Stimulated activated CD4-positive, alpha-beta T cell treated with anti-CD3 and anti-CD28 coated beads, Interleukin-1b, Interleukin-23, amount 100 ng/mL, for 48 hours (primary cell): ENCODE results near the gene COL6A1.
"Not testable (repeated sequence)": the region's sequence is repeated elsewhere in the genome, so short reads cannot be mapped to it uniquely, and the experiment has no call there.

Experiments
- DNase-seq: peaks from one replicate; pipeline ENCODE4 v3.0.0-alpha.2; 2020

The COL6A1 gene

GRCh38 chr21:45994759-45995685 is 13.5 kb downstream of the COL6A1 start:
- no peak for DNase-seq

- DNase-seq: no peak
These were observed 14.2 kb downstream of the COL6A1 start for GRCh38 chr21:45995686-45996179.

DNA sequence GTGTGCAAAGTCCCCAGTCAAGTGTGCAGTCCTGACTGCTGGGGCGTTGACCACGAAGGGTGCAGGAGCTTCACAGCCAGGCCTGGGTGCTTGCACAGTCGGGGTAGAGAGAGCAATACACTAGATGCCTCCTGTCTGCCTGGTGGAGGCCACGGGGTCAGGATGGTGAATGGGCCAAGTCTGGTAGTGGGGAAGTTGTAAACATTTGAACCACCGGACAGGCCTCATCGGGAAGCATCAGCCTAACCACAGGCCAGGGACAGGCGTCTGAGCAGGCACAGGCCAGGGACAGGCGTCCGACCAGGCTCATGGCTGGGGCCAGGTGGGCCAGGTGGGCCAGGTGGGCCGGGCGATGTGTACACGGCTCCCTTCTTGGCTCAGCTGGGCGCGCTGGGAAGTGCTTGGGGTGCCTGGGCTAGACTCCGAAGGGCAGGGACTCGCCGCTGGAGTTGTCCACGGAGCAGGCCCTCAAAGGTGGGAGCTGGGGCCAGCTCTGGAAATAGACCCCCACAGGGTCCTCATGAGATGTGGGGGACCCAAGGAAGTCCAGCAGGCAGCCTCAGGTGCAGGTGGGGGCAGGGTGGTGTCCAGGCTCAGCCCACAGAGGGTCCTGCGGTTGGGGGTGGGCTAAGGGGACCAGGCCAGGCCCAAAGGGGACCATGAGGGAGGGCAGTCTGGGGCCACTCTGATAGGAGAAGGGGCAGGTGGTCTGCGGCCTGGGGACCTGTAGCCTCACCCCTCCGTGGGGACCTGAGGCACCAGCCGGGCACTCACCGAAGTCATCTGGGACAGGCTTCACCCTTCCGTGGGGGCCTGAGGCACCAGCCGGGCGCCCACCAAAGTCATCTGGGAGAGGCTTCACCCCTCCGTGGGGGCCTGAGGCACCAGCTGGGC is 15.0 kb downstream of the COL6A1 start:
- no peak for DNase-seq

DNA sequence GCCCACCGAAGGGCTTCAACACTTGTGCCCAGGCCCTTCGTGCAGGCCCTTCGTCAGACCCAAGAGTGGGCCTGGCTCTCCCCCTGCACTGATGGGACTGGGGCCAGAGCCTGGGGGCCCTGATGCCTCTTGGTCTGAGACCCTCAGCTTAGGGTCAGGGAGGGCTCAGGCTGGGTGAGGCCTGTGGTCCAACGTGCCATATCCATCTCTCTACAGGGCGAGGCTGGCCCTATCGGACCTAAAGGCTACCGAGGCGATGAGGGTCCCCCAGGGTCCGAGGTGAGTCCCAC is 15.6 kb downstream of the COL6A1 start:
- no peak for DNase-seq

GRCh38 chr21:45997495-45998275 is 16.1 kb downstream of the COL6A1 start:
- DNase-seq: no peak

DNA sequence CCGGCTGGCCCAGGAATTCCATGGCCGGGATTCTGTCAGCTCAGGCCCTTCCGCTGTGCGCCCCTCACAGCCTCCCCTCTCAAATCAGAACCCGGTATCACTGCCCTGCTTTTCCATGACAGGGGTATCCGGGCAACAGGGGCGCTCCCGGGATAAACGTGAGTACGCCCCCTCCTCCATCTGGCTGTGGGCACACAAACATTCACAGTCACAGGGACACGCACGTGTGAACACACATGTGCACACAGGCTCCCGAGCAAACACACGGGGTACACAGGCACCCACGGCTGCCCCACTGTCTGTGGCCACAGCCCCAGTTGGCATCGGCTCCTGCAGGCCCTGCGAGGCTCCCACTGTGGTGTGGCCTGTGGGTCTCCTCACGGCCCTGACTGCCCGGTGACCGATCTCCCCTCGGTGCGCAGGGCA is 16.7 kb downstream of the COL6A1 start:
- no peak for DNase-seq

DNA sequence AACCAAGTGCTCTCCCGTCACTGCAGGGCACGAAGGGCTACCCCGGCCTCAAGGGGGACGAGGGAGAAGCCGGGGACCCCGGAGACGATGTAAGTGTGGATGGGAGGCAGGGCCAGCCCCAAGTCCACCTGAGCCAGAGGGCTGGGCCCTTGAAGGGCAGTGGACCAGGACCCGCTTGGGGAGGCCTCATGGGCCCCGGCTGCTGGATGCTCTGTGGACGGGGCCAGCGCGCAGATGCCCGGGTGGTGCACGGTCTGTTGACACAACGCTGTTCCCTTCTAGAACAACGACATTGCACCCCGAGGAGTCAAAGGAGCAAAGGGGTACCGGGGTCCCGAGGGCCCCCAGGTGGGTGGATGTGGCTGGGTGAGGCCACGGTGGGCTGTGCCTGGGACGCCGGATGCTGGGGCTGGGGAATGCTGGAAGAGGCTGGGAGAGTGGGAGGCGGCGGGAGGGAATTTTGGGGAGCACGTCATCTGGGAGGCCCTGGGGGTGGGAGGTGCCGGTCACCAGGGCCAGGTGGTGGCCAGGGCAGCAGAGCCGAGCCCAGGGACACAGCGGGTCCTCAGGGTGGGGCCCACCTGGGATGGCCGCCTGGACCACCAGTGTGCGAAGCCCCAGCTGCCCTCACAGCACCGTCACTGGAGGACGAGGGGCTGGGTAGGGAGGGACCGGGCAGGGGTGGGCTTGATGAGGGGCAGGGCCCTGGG is 17.5 kb downstream of the COL6A1 start:
- DNase-seq: no peak

DNA sequence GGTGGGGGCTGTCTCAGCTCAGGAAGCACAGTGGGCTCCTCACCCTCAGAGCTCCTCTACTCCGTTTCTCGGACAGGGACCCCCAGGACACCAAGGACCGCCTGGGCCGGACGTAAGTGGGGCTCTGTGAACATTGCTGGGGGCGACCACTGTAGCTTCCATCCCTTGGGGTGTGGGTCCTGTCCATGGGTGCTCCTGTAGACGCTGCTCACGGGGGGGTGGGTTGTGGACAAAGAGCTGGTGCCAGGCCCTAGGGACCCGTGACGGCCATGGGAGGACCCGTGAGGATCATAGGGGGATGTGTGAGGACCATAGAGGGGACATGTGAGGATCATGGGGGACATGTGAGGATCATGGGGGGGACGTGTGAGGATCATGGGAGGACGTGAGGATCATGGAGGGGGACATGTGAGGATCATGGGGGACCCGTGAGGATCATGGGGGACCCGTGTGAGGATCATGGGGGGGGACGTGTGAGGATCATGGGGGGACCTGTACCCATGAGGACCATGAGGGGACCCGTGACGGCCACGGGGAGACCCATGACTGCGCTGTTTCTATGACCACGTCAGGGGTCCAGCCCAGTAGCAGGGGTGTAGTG is 18.1 kb downstream of the COL6A1 start:
- DNase-seq: no peak

DNA sequence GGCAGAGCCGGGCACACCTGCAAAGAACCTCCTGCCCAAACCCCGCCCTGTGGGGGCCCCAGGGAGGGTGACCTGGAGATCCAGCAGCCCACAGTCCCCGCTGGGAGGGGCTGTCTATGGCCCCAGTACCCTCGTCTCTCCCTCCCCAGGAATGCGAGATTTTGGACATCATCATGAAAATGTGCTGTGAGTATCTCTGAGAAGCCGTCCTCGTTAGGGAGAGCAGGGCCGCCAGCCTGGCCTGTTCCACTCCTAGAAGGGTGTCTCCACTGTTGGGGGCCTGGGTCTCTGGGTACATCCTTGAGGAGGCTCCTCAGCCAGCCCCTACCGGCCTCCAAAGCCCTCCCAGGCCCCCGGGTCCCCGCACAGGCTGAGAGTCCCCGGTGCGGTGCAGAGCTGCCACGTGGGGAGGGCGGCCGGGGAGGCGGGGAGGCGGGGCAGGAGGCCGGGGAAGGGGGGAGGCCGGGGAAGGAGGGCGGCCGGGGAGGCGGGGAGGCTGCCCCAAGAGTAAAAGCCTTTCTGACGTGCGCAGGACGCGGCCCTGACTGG is 18.7 kb downstream of the COL6A1 start:
- no peak for DNase-seq

- DNase-seq: no peak
These were observed 19.4 kb downstream of the COL6A1 start for GRCh38 chr21:46000731-46001641.

DNA sequence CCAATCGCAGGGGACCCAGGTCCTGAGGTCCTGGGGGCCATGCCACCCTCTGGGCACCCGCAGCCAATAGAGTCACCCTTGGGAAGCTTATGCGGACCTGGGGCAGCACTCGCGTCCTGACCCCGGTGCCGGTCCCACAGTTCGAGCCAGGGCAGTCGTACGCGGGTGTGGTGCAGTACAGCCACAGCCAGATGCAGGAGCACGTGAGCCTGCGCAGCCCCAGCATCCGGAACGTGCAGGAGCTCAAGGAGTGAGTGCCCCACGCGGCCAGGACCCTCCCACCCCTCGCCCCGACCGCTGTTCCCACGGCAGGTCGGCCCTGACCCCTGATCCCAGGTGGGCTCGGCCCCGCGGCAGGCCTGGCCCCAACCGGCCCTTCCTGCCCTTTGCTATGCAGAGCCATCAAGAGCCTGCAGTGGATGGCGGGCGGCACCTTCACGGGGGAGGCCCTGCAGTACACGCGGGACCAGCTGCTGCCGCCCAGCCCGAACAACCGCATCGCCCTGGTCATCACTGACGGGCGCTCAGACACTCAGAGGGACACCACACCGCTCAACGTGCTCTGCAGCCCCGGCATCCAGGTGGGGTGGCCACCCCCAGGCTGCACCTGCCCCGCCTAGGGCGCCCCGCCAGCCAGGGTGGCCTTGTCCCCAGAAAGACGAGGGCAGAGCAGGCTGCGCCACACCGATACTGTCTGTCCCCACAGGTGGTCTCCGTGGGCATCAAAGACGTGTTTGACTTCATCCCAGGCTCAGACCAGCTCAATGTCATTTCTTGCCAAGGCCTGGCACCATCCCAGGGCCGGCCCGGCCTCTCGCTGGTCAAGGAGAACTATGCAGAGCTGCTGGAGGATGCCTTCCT is 20.5 kb downstream of the COL6A1 start:
- no peak for DNase-seq

DNA sequence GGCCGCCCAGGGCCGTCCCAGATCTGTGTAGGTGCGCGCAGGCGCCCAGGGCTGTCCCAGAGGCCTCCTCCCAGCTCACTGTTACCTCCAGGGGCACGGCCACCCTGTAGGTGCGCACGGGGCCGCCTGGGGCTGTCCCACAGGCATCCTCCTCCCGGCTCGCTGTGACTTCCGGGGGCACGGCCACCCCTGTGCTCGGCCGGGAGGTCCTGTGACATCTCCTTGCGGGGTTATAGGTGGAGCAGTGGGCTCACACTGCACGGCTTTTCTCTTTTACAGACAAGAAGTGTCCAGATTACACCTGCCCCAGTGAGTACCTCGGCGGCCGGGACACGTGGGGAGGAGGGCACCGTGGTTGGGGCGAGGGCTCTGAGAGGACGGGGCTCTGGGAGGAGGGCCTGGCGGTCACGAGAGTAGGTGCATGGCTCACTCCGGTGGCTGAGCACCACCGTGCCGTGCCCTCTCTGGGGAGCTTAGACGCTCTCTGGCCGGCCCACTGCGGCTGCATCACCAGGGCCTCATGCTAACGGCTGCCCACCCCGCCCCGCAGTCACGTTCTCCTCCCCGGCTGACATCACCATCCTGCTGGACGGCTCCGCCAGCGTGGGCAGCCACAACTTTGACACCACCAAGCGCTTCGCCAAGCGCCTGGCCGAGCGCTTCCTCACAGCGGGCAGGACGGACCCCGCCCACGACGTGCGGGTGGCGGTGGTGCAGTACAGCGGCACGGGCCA is 21.4 kb downstream of the COL6A1 start:
- DNase-seq: no peak

- DNase-seq: no peak
These were observed 22.0 kb downstream of the COL6A1 start for GRCh38 chr21:46003575-46004007.

- DNase-seq: no peak
These were observed 22.7 kb downstream of the COL6A1 start for GRCh38 chr21:46004168-46004861.

GRCh38 chr21:46005081-46005480 is 23.5 kb downstream of the COL6A1 start:
- no peak for DNase-seq

GRCh38 chr21:46005481-46005881 is 23.9 kb downstream of the COL6A1 start:
- no peak for DNase-seq

- not testable (repeated sequence) for DNase-seq
These were observed 24.4 kb downstream of the COL6A1 start for GRCh38 chr21:46005894-46006546.
